CD4-positive, CD25-positive, alpha-beta regulatory T cell (primary cell): Measurements from ENCODE around the gene CHSY3. TPM values are rescaled to one million over a fixed set of nuclear protein-coding genes. Genes with fewer than 3 reads are reported as not detected.

Experiments used
- ATAC-seq, 2 donors: fragments of 150-1000 bp; cut with Tn5 transposase; one replicate each; pipeline ENCODE4 v1.10.0; 2021; ENCODE audit warnings: low read depth in 2 of 2, moderate number of reproducible peaks in 2 of 2, moderate library complexity in 1 of 2
- DNase-seq, 3 donors: peaks; one replicate each; pipeline versions ENCODE4 v3.0.0 to v3.0.0-alpha.2; 2012 to 2022; ENCODE audit warnings: mixed read lengths in 1 of 3
- H3K27ac ChIP-seq: one replicate; pipeline ENCODE4 v1.7.0; 2013; ENCODE audit warnings: mild to moderate bottlenecking, low read length; ENCODE audit not compliant: insufficient read depth, poor library complexity, severe bottlenecking
- H3K27me3 ChIP-seq: one replicate; pipeline ENCODE4 v1.7.0; 2013; ENCODE audit warnings: low read length; ENCODE audit not compliant: control insufficient read depth, insufficient read depth
- H3K36me3 ChIP-seq: one replicate; pipeline ENCODE4 v1.7.0; 2013; ENCODE audit warnings: mild to moderate bottlenecking, low read length, moderate library complexity; ENCODE audit not compliant: control insufficient read depth, insufficient read depth
- H3K4me1 ChIP-seq: 2 replicates; pipeline ENCODE4 v1.7.0; 2013; ENCODE audit warnings: mild to moderate bottlenecking, low read length; ENCODE audit not compliant: insufficient read depth, control insufficient read depth, poor library complexity, severe bottlenecking
- H3K4me3 ChIP-seq: one replicate; pipeline ENCODE4 v1.7.0; 2013; ENCODE audit warnings: low read depth, mild to moderate bottlenecking, low read length, moderate library complexity
- H3K9me3 ChIP-seq, 2 experiments: 1 replicate in 1 of 2; 2 replicates in 1 of 2; pipeline ENCODE4 v1.7.0; 2013; ENCODE audit warnings: low read length in 2 of 2, mild to moderate bottlenecking in 1 of 2, moderate library complexity in 1 of 2; ENCODE audit not compliant: control insufficient read depth in 2 of 2
- H3K27ac Mint-ChIP-seq, 3 donors: one replicate each; pipeline ENCODE4 v1.8.0; 2020 to 2022; ENCODE audit warnings: mild to moderate bottlenecking in 3 of 3, mixed read lengths in 3 of 3, moderate library complexity in 2 of 3
- H3K27me3 Mint-ChIP-seq: one replicate; pipeline ENCODE4 v1.8.0; 2022; ENCODE audit warnings: mild to moderate bottlenecking, mixed read lengths
- H3K36me3 Mint-ChIP-seq: one replicate; pipeline ENCODE4 v1.8.0; 2020; ENCODE audit warnings: mixed read lengths
- H3K4me1 Mint-ChIP-seq, 4 donors: one replicate each; pipeline ENCODE4 v1.8.0; 2020 to 2022; ENCODE audit warnings: mixed read lengths in 4 of 4, mild to moderate bottlenecking in 1 of 4
- H3K4me3 Mint-ChIP-seq, 4 donors: one replicate each; pipeline ENCODE4 v1.8.0; 2020 to 2022; ENCODE audit warnings: mild to moderate bottlenecking in 4 of 4, mixed read lengths in 4 of 4, moderate library complexity in 3 of 4
- H3K9me3 Mint-ChIP-seq, 7 donors: one replicate each; pipeline ENCODE4 v1.8.0; 2020 to 2022; ENCODE audit warnings: mixed read lengths in 7 of 7, mild to moderate bottlenecking in 3 of 7, moderate library complexity in 2 of 7
- polyA plus RNA-seq, 4 donors: library from polyadenylated mRNA; unstranded; fragments of 300-500 nt; fragmentation: Illumina TruSeq; gene quantifications; one replicate each; pipeline ENCODE4 v1.2.3, GENCODE V29; 2021
- total RNA-seq: library from RNA; stranded (reverse); gene quantifications from one replicate; pipeline ENCODE4 v1.2.3, GENCODE V29; 2022

Gene CHSY3
- total and polyA plus RNA-seq, 5 donors from 2014 or later, result 0.14 TPM; not detected in 4

DNA sequence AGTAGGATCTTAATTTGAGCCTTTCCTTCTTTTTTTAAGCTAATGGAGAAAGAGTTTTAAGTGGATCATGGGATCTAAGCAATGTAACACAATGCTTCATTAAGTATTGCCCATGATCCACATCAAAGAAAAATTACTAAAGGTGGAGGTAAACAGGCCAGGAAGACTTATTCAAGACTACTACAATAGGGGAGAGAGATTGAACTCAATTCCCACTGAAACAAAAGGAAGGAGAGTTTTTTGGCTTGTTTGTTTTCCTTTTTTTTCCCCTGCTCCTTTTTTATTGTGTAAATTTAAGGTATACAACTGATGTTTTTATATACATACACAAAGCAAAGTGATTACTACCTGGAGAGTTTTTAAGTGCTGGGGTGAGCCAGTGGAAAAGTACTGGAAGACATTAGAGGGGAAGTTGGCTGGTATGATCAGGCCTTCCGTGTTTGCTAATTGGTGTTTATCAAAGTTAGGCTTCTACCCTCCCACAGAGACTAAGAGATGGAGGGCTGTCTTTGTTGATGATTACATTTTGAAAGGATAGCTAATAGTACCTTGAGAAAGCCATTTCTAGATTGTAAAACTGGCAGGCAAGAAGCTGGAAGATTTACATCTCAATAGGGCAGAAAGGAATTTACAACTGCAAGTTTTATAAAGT lies 262.7 kb downstream of the CHSY3 start:
- H3K36me3 ChIP-seq, result no peaks in the 10 kb centered on the region
- H3K27ac ChIP-seq, result no peak overlapping the region
- Mint-ChIP-seq H3K27ac (no peak overlapping the region), H3K9me3 (peaks cover 0 to 4% (median 0%) of the 10 kb centered on the region in 7 donors), H3K27me3 (peaks cover 8% of the 10 kb centered on the region), H3K4me1 (peaks cover 0 to 5% (median 0%) of the 10 kb centered on the region in 4 donors), H3K4me3 (no peak overlapping the region), H3K36me3 (no peaks in the 10 kb centered on the region)
- DNase-seq (no peak), ATAC-seq (no peak)
- H3K4me3 ChIP-seq, result no peak overlapping the region
- H3K4me1 ChIP-seq, result no peaks in the 10 kb centered on the region
- H3K27me3 ChIP-seq, result no peaks in the 10 kb centered on the region
- H3K9me3 ChIP-seq, result no peaks in the 10 kb centered on the region

DNA sequence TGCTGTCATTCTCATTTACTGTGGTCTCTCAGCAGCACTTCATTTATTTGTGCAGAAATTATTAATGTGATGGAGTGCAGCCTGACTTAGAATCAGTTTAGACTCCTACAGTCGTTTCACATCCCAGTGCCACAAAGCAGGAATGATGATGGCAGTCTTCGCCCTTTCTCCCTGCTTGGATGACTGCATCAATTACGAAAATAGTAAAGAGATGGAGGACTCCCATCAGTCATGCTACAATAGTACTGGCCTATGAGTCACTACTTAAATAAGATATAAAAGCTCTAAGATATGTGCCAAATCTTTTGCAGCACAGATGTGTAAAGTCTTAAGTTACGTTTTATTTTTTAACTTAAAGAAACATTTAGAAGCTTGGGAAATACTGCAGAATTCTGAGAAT lies 263.9 kb downstream of the CHSY3 start:
- no peak overlapping the region for H3K27ac Mint-ChIP-seq
- peaks cover 8% of the 10 kb centered on the region for H3K27me3 Mint-ChIP-seq
- no peak overlapping the region for H3K4me3 Mint-ChIP-seq
- Histone ChIP-seq H3K4me3 (no peak overlapping the region), H3K27me3 (no peaks in the 10 kb centered on the region), H3K9me3 (no peaks in the 10 kb centered on the region), H3K27ac (no peak overlapping the region), H3K4me1 (no peaks in the 10 kb centered on the region), H3K36me3 (no peaks in the 10 kb centered on the region)
- peaks cover 0 to 4% (median 0%) of the 10 kb centered on the region in 7 donors for H3K9me3 Mint-ChIP-seq
- DNase-seq (no peak), ATAC-seq (no peak)
- no peaks in the 10 kb centered on the region for H3K36me3 Mint-ChIP-seq
- H3K4me1 Mint-ChIP-seq, result peaks cover 0 to 5% (median 0%) of the 10 kb centered on the region in 4 donors

DNA sequence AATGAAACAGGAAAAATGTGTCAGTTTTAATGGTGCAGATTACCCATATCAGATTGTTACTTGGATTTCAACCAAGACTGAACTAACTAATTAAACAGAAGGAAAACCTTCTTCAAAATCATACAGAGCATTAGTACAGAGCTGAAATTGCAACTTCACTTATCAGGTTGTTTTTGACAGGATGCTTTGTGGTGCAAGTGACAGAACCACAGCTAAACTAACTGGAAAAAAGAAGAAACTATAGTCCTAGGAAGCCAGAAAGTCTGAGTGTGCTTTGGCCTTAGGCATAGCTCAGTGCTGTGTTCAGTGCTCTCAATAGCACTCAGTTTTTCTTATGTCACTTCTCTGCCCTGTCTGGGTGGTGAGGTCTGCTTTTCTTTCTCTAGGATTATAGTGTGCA lies 267.4 kb downstream of the CHSY3 start:
- Mint-ChIP-seq H3K4me1 (peaks cover 0 to 5% (median 0%) of the 10 kb centered on the region in 4 donors), H3K27me3 (no peaks in the 10 kb centered on the region), H3K36me3 (no peaks in the 10 kb centered on the region), H3K9me3 (peaks cover 0 to 10% (median 2%) of the 10 kb centered on the region in 7 donors), H3K4me3 (no peak overlapping the region), H3K27ac (no peak overlapping the region)
- H3K4me1 ChIP-seq, result no peaks in the 10 kb centered on the region
- H3K4me3 ChIP-seq, result no peak overlapping the region
- DNase-seq, result no peak
- ATAC-seq, result no peak
- H3K36me3 ChIP-seq, result no peaks in the 10 kb centered on the region
- no peaks in the 10 kb centered on the region for H3K27me3 ChIP-seq
- no peaks in the 10 kb centered on the region for H3K9me3 ChIP-seq
- no peak overlapping the region for H3K27ac ChIP-seq

DNA sequence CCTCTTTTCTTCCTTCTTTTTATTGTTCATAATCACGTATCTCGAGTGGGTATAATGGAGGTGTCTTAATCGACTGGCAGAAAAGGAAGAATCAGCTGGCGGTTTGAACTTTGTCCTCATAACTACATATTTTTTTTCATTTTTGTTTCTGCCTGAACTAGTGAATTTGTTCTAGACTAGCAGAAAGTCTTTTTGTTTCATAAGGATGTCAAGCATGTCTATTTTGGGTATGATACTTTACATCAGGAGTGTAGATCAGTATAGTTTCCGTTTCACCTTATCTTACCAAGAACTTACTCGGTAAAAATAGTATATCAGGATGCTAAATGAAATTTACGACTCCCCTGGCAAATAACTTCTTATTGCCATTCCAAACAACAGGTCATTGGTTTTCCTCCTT lies 278.9 kb downstream of the CHSY3 start:
- DNase-seq (no peak), ATAC-seq (no peak)
- Mint-ChIP-seq H3K4me1 (no peaks in the 10 kb centered on the region), H3K27ac (no peak overlapping the region), H3K36me3 (no peaks in the 10 kb centered on the region), H3K27me3 (no peaks in the 10 kb centered on the region), H3K4me3 (no peak overlapping the region), H3K9me3 (peaks cover 0 to 2% (median 0%) of the 10 kb centered on the region in 7 donors)
- H3K9me3 ChIP-seq, result no peaks in the 10 kb centered on the region
- no peak overlapping the region for H3K27ac ChIP-seq
- H3K4me1 ChIP-seq, result no peaks in the 10 kb centered on the region
- H3K36me3 ChIP-seq, result no peaks in the 10 kb centered on the region
- no peaks in the 10 kb centered on the region for H3K27me3 ChIP-seq
- H3K4me3 ChIP-seq, result no peak overlapping the region

DNA sequence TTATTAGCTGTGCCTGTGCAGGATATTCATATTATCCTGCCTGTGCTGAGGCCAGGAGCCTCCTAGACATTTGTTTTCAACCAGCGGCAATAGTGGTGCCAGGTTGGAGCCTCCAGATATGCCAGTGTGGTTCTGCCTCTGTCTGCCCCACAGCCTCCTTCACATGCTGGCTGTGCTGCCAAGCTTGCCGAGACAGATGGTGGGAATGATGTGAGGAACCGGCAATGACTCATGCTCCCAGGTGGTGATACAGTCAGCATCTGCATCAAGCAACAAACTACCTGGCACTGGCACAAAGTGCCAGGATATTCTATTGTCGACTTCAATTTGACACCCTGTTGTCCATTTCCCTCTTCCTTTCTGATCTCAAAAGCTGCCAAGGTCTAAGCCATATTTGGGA lies 285.7 kb downstream of the CHSY3 start:
- no peak overlapping the region for H3K4me3 Mint-ChIP-seq
- Histone ChIP-seq H3K36me3 (no peaks in the 10 kb centered on the region), H3K4me1 (no peaks in the 10 kb centered on the region), H3K27me3 (no peaks in the 10 kb centered on the region), H3K9me3 (no peaks in the 10 kb centered on the region), H3K4me3 (no peak overlapping the region), H3K27ac (no peak overlapping the region)
- no peaks in the 10 kb centered on the region for H3K27me3 Mint-ChIP-seq
- H3K4me1 Mint-ChIP-seq, result no peaks in the 10 kb centered on the region
- no peak for DNase-seq
- no peak for ATAC-seq
- no peak overlapping the region for H3K27ac Mint-ChIP-seq
- H3K9me3 Mint-ChIP-seq, result peaks cover 0 to 5% (median 0%) of the 10 kb centered on the region in 7 donors
- H3K36me3 Mint-ChIP-seq, result no peaks in the 10 kb centered on the region

DNA sequence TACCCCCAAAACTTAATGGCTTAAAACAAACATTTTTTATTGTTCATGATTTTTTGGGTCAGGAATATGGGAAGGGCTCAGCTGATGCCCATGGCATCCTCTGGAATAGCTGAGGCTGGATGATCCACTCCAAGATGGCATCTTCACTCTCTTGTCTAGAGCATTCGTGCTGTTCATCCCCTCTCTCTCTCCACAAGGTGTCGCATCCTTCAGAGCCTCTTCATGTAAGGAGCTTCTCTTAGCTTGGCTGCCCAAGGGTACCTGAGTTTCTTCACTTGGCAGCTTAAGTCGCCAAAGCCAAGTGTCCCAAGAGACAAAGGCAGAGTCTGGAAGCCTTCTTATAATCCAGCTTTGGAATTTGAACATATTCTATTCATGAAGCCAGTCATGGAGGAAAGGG lies 294.7 kb downstream of the CHSY3 start:
- Mint-ChIP-seq H3K9me3 (peaks cover 0 to 7% (median 0%) of the 10 kb centered on the region in 7 donors), H3K27me3 (no peaks in the 10 kb centered on the region), H3K4me3 (no peak overlapping the region), H3K27ac (no peak overlapping the region), H3K36me3 (no peaks in the 10 kb centered on the region), H3K4me1 (no peaks in the 10 kb centered on the region)
- DNase-seq (peak in 1 of 3 donors; percentile 6), ATAC-seq (no peak)
- H3K27ac ChIP-seq, result no peak overlapping the region
- H3K4me1 ChIP-seq, result no peaks in the 10 kb centered on the region
- H3K9me3 ChIP-seq, result no peaks in the 10 kb centered on the region
- H3K27me3 ChIP-seq, result no peaks in the 10 kb centered on the region
- H3K36me3 ChIP-seq, result no peaks in the 10 kb centered on the region
- no peak overlapping the region for H3K4me3 ChIP-seq

DNA sequence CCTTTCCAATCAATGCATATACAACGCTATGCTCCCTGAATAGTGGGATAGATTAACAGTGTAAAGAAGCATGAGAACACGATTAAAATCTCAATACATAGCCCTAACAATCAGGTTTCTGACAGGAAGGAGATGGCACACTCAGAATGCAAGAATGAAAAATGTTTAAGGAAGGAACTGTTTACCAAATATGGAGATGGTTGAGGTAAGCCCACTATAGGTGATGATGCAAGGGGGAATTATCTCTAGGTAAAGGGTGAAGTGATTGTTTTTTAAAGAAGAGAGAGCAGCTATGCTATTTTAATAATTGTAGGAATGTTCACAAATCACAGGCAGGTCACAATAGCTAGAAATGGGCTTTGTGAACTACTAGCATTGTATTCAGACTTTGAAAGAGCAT lies 302.4 kb downstream of the CHSY3 start:
- peaks cover 0 to 7% (median 0%) of the 10 kb centered on the region in 7 donors for H3K9me3 Mint-ChIP-seq
- Histone ChIP-seq H3K36me3 (no peaks in the 10 kb centered on the region), H3K27ac (no peak overlapping the region), H3K4me3 (no peak overlapping the region), H3K9me3 (no peaks in the 10 kb centered on the region), H3K4me1 (no peaks in the 10 kb centered on the region), H3K27me3 (no peaks in the 10 kb centered on the region)
- no peak for DNase-seq
- H3K27ac Mint-ChIP-seq, result no peak overlapping the region
- H3K27me3 Mint-ChIP-seq, result no peaks in the 10 kb centered on the region
- no peak for ATAC-seq
- H3K4me1 Mint-ChIP-seq, result no peaks in the 10 kb centered on the region
- H3K36me3 Mint-ChIP-seq, result no peaks in the 10 kb centered on the region
- H3K4me3 Mint-ChIP-seq, result no peak overlapping the region

DNA sequence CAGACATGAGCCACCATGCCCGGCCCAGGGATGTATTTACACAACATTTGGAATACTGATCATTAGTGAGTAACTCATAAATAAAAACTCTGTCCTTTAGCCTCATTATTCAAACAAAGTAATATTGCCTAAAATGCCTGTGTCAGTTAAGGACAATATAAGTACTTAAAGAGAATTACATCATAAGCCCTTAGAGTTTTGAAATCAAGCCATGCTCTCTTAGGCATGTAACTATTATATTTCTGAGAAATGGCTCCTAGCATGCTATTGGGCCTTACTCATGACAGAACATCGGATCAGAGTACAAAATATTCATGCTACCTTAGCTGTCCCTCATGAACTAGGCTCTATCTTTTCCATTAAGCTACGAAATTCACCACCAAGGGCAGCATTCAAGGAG lies 309.3 kb downstream of the CHSY3 start:
- ATAC-seq, result no peak
- no peak overlapping the region for H3K4me3 ChIP-seq
- H3K27me3 ChIP-seq, result no peaks in the 10 kb centered on the region
- DNase-seq, result no peak
- H3K36me3 ChIP-seq, result no peaks in the 10 kb centered on the region
- H3K9me3 ChIP-seq, result no peaks in the 10 kb centered on the region
- Mint-ChIP-seq H3K9me3 (peaks cover 0 to 3% (median 0%) of the 10 kb centered on the region in 7 donors), H3K27ac (no peak overlapping the region), H3K4me1 (no peaks in the 10 kb centered on the region), H3K27me3 (no peaks in the 10 kb centered on the region), H3K4me3 (no peak overlapping the region), H3K36me3 (no peaks in the 10 kb centered on the region)
- no peak overlapping the region for H3K27ac ChIP-seq
- no peaks in the 10 kb centered on the region for H3K4me1 ChIP-seq
